PFSK-1 (cell line): Measurements from ENCODE around the gene ABCC4.

Experiments used
- POLR2AphosphoS5 ChIP-seq: IDR thresholded peaks from 2 replicates; pipeline ENCODE4 v1.6.1; 2012; ENCODE audit warnings: low read depth, mild to moderate bottlenecking, control low read depth, low read length, moderate library complexity
- SIN3A ChIP-seq: IDR thresholded peaks from 2 replicates; pipeline ENCODE4 v1.6.1; 2012; ENCODE audit warnings: mild to moderate bottlenecking, low read length, moderate library complexity, borderline replicate concordance; ENCODE audit not compliant: insufficient read depth
- TAF1 ChIP-seq: IDR thresholded peaks from 2 replicates; pipeline ENCODE4 v1.6.1; 2012; ENCODE audit warnings: low read length, control low read depth, borderline replicate concordance; ENCODE audit not compliant: insufficient read depth
- TF ChIP-seq, protein P1 (sequence below), 2 experiments: IDR thresholded peaks; 2 replicates each; pipeline versions ENCODE4 v1.6.1 to v1.8.0; 2011 to 2012; ENCODE audit warnings: low read depth in 2 of 2, low read length in 2 of 2, control low read depth in 1 of 2, inconsistent platforms in 1 of 2, mild to moderate bottlenecking in 1 of 2, moderate library complexity in 1 of 2; ENCODE audit not compliant: insufficient read depth in 1 of 2

DNA sequence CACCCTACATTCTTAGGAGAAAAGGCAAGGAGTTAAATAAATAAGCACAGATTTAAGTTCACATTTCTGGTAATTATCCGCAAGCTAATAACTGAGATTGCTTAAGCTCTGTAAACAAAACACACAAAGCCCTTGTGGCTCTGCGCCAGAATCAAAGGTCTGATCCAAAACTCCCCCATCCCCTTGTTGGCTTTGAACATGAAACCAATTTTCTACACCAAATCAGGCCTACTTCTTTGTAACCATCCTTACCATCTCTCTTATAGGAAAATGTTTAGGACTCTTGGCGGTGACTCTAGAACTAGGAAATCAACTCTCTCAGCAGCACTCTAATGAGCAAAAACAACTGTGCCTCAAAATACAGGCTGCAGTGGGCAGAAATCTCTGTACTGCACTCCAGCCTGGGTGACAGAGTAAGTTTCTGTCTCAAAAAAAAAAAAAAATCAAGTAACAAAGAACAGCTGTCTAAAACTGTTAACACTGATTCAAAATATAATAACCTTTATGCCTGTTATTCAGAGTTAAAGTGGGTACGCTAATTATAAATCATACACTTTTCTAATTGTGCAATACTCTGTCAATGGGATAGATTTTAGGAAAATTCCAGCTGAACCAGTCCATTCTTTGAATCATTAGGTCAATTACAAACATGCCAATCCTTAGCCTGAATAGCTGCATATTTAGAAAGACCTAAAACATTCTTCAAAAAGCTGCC, 25.8 kb downstream of the ABCC4 start:
- TF ChIP-seq SIN3A (no peak), POLR2AphosphoS5 (no peak), TAF1 (no peak)
- TF ChIP-seq, protein P1, sequence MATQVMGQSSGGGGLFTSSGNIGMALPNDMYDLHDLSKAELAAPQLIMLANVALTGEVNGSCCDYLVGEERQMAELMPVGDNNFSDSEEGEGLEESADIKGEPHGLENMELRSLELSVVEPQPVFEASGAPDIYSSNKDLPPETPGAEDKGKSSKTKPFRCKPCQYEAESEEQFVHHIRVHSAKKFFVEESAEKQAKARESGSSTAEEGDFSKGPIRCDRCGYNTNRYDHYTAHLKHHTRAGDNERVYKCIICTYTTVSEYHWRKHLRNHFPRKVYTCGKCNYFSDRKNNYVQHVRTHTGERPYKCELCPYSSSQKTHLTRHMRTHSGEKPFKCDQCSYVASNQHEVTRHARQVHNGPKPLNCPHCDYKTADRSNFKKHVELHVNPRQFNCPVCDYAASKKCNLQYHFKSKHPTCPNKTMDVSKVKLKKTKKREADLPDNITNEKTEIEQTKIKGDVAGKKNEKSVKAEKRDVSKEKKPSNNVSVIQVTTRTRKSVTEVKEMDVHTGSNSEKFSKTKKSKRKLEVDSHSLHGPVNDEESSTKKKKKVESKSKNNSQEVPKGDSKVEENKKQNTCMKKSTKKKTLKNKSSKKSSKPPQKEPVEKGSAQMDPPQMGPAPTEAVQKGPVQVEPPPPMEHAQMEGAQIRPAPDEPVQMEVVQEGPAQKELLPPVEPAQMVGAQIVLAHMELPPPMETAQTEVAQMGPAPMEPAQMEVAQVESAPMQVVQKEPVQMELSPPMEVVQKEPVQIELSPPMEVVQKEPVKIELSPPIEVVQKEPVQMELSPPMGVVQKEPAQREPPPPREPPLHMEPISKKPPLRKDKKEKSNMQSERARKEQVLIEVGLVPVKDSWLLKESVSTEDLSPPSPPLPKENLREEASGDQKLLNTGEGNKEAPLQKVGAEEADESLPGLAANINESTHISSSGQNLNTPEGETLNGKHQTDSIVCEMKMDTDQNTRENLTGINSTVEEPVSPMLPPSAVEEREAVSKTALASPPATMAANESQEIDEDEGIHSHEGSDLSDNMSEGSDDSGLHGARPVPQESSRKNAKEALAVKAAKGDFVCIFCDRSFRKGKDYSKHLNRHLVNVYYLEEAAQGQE (IDR thresholded peaks at IDR 0.05; ENCODE audit: insufficient read depth in 1 of 2, low read depth in 2 of 2, low read length in 2 of 2): no peak
